PFSK-1 (cell line): ENCODE data around the gene MAPRE3.
A peak's percentile ranks its signal among the peaks of the same experiment; 100 is the strongest.

Source experiments
- FOXP2 ChIP-seq: optimal IDR thresholded peaks from 2 replicates; pipeline ENCODE3; 2011; ENCODE audit warnings: borderline replicate concordance, control low read depth, inconsistent platforms; ENCODE audit not compliant: insufficient read depth; ENCODE audit errors: extremely low read length, extremely low read depth
- POLR2AphosphoS5 ChIP-seq: IDR thresholded peaks from 2 replicates; pipeline ENCODE4 v1.6.1; 2012; ENCODE audit warnings: low read depth, mild to moderate bottlenecking, control low read depth, low read length, moderate library complexity
- SIN3A ChIP-seq: IDR thresholded peaks from 2 replicates; pipeline ENCODE4 v1.6.1; 2012; ENCODE audit warnings: mild to moderate bottlenecking, low read length, moderate library complexity, borderline replicate concordance; ENCODE audit not compliant: insufficient read depth
- TAF1 ChIP-seq: IDR thresholded peaks from 2 replicates; pipeline ENCODE4 v1.6.1; 2012; ENCODE audit warnings: low read length, control low read depth, borderline replicate concordance; ENCODE audit not compliant: insufficient read depth
- TF ChIP-seq, protein P1 (sequence below), 2 experiments: IDR thresholded peaks; 2 replicates each; pipeline versions ENCODE4 v1.6.1 to v1.8.0; 2011 to 2012; ENCODE audit warnings: low read depth in 2 of 2, low read length in 2 of 2, control low read depth in 1 of 2, inconsistent platforms in 1 of 2, mild to moderate bottlenecking in 1 of 2, moderate library complexity in 1 of 2; ENCODE audit not compliant: insufficient read depth in 1 of 2

Gene MAPRE3

DNA sequence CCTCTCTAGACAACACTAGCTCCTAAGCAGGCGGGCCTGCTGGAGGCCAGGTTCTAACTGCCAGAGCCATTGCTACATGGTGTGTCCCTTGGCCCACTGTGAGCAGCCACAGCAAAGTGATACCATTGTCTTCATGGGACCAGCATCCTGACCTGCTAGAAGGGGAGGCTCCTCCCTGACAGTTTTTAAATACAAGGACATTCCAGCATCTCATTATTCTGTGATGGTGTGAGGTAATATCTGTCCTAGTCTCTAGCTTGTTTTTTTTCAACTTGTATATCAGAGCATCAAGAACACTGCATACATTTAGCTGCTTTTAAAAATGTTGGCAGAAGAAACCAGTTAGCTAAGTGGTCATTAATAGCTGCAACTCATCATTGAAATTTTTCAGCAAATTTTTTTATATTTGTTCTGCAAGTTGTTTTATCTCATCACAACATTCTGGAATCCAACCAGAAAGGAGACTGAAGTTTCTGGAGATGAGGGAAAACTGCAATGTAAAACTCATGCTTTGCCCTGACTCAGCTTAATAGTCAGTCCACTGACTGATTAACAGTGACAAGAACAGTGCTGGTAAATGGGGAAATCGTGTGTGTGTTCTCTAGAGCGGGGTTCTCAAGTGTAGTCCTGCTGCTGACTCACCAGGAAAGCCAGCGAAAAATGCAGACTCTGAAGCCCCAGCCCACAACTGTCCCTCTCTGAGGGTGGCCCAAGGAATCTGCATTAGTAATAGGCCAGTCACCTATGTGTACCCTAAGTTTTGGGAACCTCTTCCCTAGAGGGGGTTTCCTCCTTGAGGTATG is 17.8 kb downstream of the MAPRE3 start:
- TF ChIP-seq POLR2AphosphoS5 = no peak
- TF ChIP-seq, protein P1, sequence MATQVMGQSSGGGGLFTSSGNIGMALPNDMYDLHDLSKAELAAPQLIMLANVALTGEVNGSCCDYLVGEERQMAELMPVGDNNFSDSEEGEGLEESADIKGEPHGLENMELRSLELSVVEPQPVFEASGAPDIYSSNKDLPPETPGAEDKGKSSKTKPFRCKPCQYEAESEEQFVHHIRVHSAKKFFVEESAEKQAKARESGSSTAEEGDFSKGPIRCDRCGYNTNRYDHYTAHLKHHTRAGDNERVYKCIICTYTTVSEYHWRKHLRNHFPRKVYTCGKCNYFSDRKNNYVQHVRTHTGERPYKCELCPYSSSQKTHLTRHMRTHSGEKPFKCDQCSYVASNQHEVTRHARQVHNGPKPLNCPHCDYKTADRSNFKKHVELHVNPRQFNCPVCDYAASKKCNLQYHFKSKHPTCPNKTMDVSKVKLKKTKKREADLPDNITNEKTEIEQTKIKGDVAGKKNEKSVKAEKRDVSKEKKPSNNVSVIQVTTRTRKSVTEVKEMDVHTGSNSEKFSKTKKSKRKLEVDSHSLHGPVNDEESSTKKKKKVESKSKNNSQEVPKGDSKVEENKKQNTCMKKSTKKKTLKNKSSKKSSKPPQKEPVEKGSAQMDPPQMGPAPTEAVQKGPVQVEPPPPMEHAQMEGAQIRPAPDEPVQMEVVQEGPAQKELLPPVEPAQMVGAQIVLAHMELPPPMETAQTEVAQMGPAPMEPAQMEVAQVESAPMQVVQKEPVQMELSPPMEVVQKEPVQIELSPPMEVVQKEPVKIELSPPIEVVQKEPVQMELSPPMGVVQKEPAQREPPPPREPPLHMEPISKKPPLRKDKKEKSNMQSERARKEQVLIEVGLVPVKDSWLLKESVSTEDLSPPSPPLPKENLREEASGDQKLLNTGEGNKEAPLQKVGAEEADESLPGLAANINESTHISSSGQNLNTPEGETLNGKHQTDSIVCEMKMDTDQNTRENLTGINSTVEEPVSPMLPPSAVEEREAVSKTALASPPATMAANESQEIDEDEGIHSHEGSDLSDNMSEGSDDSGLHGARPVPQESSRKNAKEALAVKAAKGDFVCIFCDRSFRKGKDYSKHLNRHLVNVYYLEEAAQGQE (IDR thresholded peaks at IDR 0.05; ENCODE audit: insufficient read depth in 1 of 2, low read depth in 2 of 2, low read length in 2 of 2) = no peak
- TF ChIP-seq TAF1 = no peak
- no peak for TF ChIP-seq FOXP2
- no peak for TF ChIP-seq SIN3A

DNA sequence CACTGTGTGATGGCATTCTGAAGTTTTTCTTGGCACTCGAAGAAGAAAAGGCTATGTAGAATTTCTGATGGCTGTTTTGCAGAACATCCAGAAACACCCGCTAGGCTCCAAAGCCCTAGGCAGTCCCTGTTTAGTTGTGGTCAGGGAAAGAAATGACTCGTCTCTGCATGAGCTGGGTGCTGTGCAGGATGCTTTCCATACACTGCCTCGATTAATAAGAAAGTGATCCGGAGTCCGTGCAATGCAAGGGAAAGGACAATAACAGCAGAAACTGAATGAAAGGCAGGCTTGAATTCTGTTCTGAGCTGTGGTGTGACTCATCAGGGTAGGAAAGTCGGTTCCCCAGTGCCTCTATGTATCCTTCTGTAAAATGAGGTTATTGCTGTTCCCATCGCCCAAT is 18.7 kb downstream of the MAPRE3 start:
- TF ChIP-seq, protein P1 (IDR thresholded peaks at IDR 0.05; ENCODE audit: insufficient read depth in 1 of 2, low read depth in 2 of 2, low read length in 2 of 2) = no peak
- TF ChIP-seq FOXP2 = no peak
- no peak for TF ChIP-seq TAF1
- no peak for TF ChIP-seq SIN3A
- no peak for TF ChIP-seq POLR2AphosphoS5

DNA sequence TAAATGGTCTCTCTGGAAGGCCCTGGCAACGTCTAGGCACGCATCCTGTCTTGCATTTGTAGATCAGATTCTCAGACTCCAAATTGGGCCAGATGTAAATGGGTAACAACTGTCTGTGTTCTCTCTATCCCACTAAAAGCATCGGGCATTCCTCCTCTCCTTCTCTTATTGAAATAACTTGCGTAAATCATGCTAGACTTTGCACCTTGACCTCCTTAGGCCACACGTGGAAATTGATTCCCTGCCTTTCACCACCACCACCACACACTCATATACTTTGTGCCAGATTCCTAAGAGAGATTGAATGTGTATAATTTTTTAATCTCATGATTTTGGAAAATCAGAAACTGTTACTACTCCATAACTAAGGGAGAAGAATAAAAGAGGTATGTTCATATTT is 21.3 kb downstream of the MAPRE3 start:
- TF ChIP-seq, protein P1 (IDR thresholded peaks at IDR 0.05; ENCODE audit: insufficient read depth in 1 of 2, low read depth in 2 of 2, low read length in 2 of 2) = no peak
- TF ChIP-seq TAF1 (no peak), FOXP2 (no peak), POLR2AphosphoS5 (no peak), SIN3A (no peak)

DNA sequence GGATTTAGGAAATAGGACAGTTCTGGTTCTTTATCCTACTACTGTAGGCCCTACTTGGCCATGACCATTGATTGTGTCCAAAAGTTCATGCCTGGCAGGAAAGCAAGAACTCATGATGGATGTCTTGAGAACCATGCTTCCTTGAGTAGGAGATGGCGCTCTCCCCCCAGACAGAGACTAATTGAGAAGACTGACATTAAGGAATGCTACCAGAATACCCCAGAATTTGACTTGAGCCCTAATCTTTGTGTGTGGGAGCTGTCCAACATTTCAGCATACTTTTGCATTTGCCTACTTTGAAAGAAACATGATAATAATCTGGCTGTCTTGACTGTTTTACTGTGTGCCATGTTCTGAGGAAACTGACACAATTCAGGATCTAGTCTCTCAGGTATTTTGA is 23.3 kb downstream of the MAPRE3 start:
- TF ChIP-seq, protein P1 (IDR thresholded peaks at IDR 0.05; ENCODE audit: insufficient read depth in 1 of 2, low read depth in 2 of 2, low read length in 2 of 2) = peak; percentile 83 to 93
- TF ChIP-seq POLR2AphosphoS5 = no peak

DNA sequence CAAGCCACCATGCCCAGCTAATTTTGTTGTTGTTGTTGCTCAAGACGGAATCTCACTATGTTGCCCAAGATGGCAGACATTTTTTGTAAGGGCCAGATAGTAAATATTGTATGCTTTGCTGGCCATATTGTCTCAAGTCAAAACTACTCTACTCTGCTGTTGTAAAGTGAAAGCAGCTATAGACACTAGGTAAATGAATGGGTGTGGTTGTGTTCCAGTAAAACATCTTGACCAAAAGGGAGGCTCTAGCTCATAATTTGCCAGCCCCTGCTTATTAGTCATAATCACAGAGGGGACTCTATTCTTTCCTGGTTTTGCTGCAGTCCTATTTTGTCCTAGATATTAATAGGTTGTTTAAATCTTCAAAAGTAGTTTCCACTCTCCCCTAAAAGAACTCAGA is 24.5 kb downstream of the MAPRE3 start:
- no peak for TF ChIP-seq TAF1
- TF ChIP-seq, protein P1 (IDR thresholded peaks at IDR 0.05; ENCODE audit: insufficient read depth in 1 of 2, low read depth in 2 of 2, low read length in 2 of 2) = no peak
- no peak for TF ChIP-seq FOXP2
- no peak for TF ChIP-seq POLR2AphosphoS5
- no peak for TF ChIP-seq SIN3A
